Breast epithelium (tissue), 3 donors: ENCODE data around the gene ODAD3.
"Not testable (repeated sequence)": the region's sequence is repeated elsewhere in the genome, so short reads cannot be mapped to it uniquely, and the experiment has no call there.

Source experiments
- POLR2A ChIP-seq: fragments of 450-650 bp; IDR thresholded peaks from one replicate; pipeline ENCODE4 v1.6.1; 2016; ENCODE audit warnings: antibody characterized with exemption, mild to moderate bottlenecking, moderate library complexity
- TF ChIP-seq, protein P1 (sequence below), 3 donors: fragments of 450-650 bp; IDR thresholded peaks; one replicate each; pipeline ENCODE4 v1.5.1; 2016 to 2017; ENCODE audit warnings: antibody characterized with exemption in 3 of 3, mild to moderate bottlenecking in 3 of 3, moderate library complexity in 3 of 3

DNA sequence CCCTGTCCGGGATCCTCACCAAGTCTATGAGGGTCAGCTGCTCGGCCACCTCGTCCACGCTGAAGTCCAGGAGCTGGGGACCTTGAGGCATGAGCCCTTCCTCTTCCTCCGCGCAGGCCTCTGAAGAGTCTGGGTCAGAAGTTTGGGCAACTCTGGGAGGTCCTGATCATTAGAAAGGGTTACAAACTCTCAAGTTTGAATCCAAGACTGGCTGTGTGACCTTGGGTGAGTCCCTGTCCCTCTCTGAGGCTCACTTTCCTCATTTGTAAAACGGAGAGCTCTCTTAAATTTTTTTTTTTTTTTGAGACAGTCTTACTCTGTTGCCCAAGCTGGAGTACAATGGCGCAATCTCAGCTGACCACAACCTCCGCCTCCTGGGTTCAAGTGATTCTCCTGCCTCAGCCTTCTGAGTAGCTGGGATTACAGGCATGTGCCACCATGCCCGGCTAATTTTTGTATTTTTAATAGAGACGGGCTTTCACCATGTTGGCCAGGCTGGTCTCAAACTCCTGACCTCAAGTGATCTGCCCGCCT is 28.2 kb downstream of the ODAD3 start:
- TF ChIP-seq POLR2A: not testable (repeated sequence)
- TF ChIP-seq, protein P1, sequence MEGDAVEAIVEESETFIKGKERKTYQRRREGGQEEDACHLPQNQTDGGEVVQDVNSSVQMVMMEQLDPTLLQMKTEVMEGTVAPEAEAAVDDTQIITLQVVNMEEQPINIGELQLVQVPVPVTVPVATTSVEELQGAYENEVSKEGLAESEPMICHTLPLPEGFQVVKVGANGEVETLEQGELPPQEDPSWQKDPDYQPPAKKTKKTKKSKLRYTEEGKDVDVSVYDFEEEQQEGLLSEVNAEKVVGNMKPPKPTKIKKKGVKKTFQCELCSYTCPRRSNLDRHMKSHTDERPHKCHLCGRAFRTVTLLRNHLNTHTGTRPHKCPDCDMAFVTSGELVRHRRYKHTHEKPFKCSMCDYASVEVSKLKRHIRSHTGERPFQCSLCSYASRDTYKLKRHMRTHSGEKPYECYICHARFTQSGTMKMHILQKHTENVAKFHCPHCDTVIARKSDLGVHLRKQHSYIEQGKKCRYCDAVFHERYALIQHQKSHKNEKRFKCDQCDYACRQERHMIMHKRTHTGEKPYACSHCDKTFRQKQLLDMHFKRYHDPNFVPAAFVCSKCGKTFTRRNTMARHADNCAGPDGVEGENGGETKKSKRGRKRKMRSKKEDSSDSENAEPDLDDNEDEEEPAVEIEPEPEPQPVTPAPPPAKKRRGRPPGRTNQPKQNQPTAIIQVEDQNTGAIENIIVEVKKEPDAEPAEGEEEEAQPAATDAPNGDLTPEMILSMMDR (IDR thresholded peaks at IDR 0.05): not testable (repeated sequence)
